Left kidney (tissue), 2 donors: ENCODE data around the gene WNK2. TPM values are rescaled to one million over a fixed set of nuclear protein-coding genes. Genes with fewer than 3 reads are reported as not detected.

Source experiments
- DNase-seq: peaks from one replicate; pipeline ENCODE4 v3.0.0-alpha.2; 2013
- polyA plus RNA-seq: library from polyadenylated mRNA; unstranded; fragments of 120-200 nt; gene quantifications from one replicate; pipeline ENCODE4 v1.2.1, GENCODE V29; 2013; ENCODE audit not compliant: insufficient read length

Gene WNK2
- polyA plus RNA-seq, 1 donor, result 28.5 TPM

DNA sequence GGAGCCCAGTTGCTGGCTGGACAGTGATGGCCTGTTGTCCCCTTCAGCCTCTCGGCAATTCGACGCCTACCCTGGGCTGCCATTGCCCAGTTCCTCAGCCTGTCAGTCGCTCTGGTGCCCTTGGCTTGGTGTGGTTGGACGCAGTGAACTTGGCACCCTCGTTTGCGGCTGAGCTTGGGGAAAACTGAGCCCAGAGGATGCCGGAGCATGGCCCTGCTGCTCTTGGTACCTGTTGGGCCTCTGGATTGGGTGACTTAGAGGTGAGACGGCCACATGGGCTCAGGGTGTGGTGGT, 16.5 kb downstream of the WNK2 start:
- no peak for DNase-seq

DNA sequence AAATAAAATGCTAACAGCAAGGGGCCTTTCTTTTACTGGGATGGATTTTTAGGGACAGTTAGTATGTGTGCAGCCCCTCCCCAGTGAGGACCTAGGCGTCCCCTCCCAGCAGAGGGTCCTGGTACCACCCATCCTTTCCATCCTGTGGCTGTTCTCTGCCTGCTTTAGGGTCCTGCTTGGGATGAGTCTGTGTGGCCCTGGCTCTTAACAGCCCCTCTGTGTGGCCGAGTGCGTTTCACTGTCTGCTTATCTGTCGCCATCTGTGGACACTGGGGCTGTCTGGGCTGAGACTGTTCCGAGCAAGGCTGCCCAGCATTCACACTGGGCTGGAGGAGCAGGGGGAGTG, 17.0 kb downstream of the WNK2 start:
- DNase-seq, result no peak

DNA sequence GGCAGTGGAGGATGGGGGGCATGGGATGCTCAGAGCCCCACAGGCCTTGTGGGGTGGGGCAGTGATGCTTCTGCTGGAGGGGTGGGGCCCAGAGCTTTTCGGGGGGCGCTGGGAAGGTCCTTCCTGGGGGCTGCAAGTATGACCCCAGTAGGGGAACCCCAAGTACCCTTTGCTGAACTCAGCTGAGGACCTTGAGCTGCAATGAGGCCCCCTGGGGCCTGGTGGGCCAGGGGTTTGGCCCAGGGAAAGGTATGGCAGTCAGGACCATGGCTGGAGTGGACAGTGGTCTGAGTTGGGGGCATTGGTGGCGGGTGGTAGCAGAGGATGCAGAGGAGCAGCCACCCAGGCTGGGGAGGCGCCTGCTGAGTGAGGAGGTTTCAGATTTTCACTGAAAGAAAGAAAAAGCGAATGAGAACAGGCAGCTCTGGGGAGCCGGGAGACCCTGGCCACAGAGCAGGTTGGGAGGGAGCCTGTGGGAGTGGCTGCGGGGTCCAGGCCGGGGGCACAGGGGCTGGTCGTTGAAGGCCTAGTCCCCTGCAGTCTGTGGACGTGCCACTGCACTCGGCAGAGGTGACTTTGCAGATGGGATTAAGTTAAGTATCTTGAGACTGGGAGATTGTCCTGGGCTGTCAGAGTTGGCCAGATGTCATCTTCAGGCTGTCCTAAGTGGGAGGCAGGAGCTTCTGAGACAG, 19.2 kb downstream of the WNK2 start:
- no peak for DNase-seq

DNA sequence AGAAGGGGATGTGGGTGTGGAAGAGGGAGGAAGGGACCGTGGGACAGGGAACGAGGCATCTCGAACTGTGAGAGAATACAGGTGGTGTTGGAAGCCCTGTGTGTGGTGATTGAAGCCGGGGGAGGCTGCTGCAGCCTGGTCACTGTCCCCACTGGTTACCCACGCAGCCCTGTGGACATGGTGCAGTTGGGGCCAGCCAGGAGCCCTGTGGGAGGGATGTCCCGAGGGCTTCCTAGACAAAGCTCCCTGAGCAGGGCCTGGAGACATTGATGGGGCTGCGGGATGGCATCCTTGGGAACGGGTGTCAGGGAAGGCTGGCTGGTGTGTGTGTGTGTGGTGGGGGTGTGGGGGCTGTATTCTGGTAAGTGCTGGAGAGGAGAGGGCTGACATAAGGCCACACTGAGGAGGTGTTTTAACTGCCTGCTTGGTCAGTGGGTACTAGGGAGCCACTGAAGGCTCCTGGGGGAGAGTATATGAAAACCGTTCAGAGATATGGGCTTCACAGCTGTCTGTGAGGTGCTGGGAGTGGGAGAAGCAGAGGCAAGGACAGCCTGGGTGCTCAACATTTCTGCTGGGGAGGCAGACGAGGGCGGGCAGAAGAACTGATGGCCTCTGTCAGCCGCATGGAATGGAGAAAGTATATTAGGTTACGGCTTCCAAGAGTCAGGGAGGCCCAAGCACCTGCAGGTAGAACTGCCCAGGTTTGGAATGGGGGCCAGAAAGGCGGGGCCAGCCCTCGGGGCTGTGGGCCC, 20.0 kb downstream of the WNK2 start:
- no peak for DNase-seq

DNA sequence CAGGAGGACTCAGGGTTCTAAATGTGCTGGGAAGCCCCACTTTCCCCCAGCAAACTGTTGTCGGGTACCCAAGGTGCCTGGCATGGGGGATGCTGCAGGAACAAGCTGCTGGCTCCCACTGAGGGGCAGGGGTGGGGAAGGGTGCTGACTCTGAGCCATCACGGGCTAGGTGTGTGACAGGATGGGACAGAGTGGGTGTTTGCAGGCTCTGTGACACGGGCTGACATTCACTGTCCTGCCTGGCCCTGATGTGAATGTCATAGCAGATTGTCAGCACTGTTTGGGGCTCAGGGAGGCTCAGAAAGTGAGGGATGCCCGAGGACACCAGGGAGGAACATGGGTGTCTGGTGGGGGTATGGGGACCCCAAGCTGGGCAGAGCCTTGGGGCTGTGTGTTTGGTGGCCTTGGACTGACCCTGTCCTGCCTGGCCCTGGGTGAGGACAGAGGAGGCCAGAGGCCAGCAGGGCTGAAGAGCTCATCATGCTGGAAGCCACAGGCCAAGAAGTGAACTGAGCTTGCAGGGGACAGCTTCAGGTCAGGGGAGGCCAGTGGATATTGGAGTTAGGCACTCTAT, 20.6 kb downstream of the WNK2 start:
- no peak for DNase-seq

DNA sequence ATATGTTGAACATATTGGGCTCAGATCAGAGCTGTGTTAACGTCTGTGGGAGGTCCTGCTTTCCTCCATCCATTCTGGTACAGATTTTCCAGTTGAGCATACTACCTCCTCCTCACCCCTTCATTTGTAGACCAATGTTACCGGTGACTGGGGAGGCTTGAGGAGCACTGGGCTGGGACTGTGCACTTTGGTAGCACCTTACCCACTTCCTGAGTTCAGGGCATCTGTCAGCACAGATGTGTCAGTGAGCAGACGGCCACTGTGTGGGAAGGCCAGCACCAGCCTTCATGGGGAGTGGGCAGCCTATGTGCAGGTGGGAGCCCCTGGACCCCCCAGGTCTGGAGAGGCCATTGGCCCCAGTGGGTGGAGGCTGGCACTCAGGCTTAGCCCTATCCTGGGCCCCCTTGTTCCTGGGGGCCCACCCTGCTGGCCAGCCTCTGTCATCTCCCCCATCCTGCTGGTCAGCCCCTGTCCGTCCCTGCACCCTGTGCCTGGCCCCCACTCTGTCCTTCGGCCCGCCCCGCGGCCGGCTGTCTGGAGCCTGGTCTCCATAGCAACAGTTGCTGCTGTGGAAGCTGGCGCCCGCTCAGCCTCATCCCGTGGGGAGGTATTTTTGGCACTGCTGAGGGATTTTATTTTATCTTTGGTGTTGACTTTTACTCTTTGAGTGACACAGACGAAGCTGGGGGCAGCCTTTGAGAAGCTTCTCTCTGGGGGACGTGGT, 21.3 kb downstream of the WNK2 start:
- DNase-seq, result peak; percentile 62

DNA sequence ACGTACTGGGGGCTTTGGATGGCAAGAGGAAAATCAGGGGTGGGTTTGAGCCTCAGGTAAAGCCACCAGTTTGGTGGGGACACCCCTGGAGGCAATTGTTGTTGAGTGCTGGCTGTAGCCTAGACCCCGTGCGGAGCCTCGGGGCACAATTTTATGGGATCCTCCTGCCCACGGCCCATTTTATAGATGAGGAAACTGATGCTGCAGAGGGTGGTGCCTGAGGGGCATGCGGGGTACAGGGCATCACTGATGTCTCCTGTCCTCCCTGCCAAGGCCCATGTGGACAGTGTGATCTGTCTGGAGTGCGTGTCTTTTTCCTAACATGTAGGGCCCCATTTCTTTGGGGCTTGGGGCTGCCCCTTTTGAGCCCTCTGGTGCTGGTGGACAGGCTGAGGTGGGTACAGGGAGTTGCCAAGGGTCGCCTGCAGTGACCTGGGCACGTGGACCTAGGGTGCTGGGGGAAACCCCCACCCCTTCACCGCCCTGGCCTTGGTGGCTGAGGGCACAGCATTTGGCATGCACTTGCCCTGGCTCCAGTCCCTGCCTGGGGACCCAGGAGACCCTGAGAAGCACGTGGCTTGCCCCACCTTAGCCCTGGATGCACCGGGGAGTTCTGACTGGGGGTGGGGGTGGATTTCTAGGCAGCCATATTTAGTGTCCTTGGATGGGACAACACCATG, 22.1 kb downstream of the WNK2 start:
- DNase-seq, result no peak

DNA sequence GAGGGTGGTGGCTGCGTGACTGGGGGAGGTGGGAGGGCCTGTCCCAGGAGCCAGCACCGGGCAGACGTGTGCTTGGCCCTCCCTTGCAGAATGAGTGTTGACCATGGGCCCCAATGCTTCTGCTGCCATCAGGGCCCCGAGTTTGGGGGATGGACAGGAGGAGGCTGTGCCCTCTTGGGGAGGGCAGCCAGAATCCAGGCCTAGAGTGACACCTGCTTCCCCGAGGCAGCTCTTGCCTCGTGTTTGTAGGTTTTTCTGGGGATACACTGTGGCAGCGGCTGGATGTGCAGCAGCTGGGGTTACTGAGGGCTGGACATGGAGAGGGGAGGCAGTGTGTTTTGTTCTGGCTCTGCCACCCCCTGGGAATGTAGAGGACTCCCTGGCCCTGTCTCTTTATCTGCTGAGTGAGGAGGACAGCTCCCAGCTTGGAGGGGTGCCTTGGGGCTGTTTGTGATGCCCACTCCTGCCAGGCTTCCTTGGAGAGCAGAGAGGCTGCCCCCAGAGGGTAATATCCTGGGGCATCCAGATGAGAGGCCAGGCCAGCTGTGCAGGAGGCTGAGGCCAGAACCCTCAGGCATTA, 22.7 kb downstream of the WNK2 start:
- no peak for DNase-seq

DNA sequence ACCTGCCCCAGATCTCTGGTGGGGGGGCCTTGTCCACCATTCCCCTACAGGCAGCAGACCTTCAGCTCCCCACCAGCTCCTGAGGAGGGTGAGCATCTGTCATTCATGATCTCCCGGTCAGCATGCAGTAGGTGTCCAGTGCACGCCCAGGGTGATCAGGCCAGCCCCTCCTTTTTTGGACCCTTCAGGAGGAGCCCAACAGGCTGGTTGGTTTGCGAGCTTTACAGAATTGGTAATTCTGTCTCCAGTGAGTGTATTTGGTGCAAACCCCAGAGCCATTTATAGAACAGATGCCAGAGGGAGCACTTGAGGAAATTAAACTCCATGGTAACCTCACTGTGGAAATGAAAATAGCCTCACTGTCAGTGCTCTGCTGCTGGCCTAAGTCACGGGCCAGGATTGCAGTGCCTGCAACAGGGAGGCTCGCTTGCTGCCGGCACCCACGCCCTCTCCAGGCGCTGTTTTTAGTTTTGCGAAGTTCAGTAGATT, 23.4 kb downstream of the WNK2 start:
- no peak for DNase-seq

DNA sequence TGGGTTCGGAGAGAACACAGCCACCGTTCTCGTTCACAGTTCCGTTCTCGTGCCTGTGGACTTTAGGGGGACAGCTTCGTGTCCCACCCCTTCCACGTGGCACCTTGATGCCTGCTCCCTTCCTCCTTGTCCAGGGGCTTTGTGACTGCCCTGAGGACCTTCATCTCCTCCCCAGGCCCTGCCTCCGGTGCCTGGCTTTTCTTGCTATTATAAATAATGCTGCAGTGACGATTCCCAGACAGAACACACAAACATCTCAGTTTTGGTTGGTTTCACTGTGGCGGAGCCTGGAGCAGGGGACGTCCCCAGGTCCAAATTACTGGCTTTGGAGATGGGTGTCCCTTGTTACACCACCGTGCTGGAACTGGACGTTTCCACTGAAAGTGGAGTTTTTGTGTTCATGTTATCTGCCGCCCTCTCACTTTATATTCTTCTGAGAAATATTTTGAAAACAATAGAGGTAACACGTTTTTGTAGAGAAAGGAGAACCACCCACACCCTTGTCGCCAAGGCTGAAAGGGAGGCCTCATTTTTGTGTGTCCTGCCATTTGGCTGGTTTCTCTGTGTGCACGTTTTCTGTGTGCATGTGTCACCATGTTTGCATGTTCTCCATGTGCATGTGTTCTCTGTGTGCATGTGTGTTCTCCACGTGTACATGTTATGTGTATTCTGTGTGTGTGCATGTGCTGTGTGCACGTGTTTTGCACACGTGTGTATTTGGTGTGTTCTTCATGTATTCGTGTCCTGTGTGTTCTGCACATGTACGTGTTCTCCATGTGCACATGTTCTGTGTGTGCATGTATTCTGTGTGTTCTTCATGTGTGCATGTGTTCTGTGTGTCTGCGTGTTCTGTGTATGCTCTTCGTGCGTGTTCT, 24.2 kb downstream of the WNK2 start:
- DNase-seq, result no peak

DNA sequence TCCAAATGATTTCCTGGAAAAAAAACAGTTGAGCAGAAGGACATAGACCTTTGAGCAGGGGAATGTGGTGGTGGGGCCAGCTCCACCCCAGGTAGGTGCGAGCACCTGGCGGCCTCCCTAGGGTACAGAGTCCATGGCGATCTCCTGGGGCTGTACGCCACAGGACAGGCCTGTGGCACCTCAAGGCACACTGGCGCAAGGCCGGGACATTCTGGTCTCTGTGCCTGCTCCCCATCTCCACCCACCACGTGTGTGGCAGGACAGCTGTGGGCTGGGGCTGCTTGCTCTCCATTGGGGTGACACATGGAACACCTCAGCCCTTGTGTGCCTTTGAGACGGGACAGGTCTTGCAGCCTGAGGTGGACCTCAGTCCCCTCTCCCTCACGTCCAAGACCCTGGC, 25.2 kb downstream of the WNK2 start:
- DNase-seq, result no peak

DNA sequence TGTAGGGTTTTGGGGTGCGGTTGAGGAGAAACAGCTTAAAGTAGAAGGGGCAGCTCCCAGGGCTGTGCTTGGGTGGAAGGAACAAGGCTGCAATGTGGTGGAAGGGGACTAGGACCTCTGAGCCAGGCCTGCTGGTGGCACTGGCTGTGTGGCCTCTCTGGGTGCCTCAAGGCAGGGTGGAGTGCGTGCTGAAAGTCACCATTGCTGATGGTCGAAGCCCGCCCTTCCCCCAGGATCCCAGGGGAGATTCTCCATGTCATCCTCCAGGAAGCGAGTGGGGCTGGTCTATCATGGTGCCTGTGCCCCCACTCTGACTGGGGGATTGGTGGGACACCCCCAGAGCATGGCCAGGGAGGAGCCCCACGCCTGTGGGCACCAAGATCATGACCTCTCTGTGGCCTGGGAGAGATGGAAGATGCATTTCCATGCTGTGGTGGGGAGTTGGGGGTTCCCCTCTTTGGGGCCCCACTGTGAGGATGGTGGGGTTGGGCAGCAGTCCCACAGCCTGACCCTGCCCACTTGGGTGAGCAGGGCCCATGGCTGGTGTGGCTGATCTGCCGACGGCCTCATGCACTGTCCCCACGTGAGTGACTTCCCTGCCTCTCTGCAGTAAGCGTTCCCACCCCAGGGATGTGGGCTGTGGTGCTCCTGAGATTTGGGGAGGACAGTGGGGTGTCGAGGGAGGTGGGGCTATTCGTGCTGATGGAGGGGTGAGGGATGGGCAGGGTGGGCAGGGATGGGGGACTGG, 25.8 kb downstream of the WNK2 start:
- DNase-seq, result no peak

DNA sequence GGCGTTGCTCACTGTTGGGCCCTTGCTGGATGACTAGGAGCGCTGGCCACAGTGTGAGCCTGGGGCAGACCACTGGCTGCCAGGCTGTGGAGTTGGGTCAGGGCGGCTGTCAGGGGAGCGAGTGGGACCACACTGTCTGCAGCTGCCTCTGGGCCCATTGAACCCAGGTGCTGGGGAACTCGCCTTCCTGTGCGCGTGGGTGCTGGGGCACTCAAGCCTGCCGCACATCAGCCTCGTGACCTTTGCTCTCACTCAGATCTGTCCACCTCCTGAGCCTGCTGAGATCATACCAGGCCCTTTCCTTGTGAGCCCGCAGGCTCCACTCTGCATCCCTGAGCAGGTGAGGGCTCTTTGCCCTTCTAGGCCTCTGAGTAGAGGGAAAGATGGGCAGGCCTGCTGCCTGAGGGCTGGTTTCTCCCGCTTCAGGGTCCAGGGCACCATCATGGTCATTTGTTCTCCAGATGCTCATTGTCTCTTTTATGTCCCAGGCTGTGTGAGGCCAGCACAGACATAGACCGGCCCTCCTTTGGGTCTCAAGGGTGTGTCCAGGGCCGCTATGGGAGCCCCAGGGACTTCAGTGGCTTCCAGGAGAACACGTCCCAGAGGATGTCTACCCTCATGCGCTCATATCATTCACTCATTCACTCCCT, 26.5 kb downstream of the WNK2 start:
- no peak for DNase-seq

DNA sequence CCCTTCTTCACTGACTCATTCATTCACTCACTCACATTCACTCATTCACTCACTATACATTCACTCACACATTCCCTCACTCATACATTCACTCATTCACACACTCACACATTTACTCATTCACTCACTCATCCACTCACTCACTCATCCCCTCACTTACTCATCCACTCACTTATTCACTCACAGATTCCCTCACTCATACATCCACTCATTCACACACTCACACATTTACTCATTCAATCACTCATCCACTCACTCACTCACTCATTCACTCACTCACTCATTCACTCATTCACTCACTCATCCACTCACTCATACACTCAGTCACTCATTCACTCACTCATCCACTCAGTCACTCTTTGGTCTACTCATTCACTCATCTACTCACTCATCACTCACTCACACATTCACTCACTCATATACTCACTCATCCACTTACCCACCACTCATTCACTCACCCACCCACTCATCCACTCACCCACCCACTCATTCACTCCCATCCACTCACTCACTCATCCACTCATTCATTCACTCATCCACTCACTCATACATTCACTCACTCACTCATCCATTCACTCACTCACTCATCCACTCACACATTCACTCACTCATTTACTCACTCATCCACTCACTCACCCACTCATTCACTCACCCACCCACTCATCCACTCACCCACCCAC, 27.2 kb downstream of the WNK2 start:
- no peak for DNase-seq

DNA sequence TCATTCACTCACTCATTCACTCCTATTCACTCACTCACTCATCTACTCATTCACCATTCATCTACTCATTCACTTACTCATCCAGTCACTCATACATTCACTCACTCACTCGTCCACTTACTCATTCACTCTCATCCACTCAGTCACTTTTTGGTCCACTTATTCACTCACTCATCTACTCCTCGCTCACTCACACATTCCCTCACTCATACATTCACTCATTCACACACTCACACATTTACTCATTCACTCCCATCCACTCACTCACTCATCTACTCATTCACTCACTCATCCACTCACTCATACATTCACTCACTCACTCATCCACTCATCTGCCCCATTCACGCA, 27.7 kb downstream of the WNK2 start:
- DNase-seq, result no peak

DNA sequence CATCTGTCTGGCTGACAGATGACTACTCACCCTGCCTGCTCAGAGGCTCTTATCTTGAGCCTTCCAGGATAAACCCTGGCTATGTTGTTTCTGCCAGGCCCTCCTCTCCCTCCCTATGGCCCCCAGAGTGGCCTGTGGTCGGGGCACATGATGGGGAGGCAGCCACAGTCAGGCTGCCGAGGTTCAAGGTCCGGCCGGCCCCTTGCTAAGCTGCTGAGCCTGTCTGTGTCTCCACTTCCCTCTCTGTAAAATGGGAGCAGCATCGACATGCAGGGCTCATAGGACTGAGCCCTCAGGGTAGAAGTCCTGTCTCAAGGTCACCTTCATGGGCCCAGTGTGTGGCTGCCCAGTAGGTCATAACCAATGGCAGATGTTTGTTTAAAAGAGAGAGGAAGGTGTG, 28.5 kb downstream of the WNK2 start:
- no peak for DNase-seq

DNA sequence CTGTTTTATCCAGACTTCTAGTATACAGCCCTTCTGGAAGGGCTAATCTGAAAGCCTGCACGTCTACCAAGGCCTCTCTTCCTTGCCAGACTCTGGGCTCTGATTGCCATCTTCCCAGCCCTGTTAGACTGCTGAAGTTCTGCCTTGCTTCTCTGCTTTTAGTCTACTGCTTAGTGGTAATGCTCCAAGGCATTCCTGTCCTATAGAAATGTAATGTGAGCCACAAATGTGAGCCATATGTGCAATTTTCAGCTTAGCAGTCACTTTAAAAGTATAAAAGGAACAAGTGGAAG, 32.1 kb downstream of the WNK2 start:
- no peak for DNase-seq

DNA sequence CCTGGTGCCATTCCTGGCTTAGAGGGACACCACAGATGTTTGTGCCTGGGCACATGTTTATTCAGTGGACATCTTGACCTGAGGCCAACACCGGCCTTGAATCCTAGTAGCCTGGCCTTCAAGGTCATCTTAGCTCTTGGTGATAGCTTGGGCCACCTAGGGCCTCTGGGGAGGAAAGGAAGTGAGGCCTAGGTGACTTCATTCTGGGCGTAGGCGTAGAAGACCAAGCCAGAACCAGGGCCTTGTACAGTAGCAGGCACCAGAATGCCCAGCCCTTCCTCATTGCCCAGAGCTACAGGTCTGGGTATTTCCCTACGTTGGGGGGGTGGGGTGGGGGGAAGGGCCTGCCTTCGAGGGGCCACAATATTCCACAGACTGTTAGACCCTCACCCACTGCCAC, 33.8 kb downstream of the WNK2 start:
- no peak for DNase-seq

DNA sequence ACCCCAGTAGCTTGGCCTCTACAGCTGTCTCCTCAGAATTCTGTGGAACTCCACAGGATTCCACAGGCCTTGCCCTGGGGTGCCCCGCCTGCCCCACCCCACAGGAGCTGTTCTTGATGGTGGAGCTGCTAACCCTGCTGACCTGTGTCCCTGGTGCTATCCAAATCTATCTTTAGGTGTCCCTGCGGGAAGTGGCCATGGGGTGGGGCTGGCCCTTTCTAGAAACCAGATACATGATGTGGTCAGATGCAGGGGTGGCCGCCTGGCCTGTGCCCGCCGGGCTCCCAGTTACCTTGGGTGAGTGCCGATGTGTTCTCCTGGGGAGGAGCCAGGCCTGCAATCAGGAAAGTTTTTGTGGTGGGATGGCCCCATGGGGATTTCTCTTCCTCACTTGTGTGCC, 34.2 kb downstream of the WNK2 start:
- DNase-seq, result no peak
